GM13977 (cell line): ENCODE data around the gene INPP5F.

Source experiments
- DNase-seq: peaks from one replicate; pipeline ENCODE4 v3.0.0; 2012; ENCODE audit warnings: low spot score
- in situ Hi-C: fragments of 300-500 bp; cut with MboI; formaldehyde crosslinking; loops from one replicate; pipeline ENCODE4 v1.12.0; 2022; ENCODE audit warnings: low sequenced_read_pairs, low pct_unique_long_range_greater_than_20kb, mixed read lengths, inconsistent platforms; ENCODE audit not compliant: unreplicated experiment
- TF ChIP-seq, protein P1 (sequence below): IDR thresholded peaks from 2 replicates; pipeline ENCODE4 v1.5.1; 2012; ENCODE audit warnings: mild to moderate bottlenecking, control low read depth; ENCODE audit not compliant: insufficient read depth; ENCODE audit errors: extremely low read depth, missing control alignments

INPP5F gene

DNA sequence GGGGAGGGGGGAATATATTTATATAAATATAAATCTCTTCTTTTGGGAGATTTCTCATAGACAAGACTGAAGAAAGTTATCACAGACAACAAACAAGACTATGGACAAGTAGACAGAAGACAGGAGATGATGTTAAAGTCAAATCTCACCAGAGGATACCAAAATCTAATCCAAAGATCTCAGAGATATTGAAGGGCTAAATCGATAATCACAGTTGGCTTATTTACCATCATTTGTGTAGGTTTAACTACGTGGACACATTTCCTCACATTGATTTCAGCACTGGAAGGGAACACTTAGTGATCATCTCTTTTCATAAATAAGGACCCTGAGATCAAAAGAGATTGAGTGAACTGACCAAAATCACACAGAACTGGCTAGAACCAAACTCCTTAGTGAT is 2.7 kb upstream of the INPP5F start:
- in situ Hi-C loops, result no loop called here
- DNase-seq, result no peak
- TF ChIP-seq, protein P1, sequence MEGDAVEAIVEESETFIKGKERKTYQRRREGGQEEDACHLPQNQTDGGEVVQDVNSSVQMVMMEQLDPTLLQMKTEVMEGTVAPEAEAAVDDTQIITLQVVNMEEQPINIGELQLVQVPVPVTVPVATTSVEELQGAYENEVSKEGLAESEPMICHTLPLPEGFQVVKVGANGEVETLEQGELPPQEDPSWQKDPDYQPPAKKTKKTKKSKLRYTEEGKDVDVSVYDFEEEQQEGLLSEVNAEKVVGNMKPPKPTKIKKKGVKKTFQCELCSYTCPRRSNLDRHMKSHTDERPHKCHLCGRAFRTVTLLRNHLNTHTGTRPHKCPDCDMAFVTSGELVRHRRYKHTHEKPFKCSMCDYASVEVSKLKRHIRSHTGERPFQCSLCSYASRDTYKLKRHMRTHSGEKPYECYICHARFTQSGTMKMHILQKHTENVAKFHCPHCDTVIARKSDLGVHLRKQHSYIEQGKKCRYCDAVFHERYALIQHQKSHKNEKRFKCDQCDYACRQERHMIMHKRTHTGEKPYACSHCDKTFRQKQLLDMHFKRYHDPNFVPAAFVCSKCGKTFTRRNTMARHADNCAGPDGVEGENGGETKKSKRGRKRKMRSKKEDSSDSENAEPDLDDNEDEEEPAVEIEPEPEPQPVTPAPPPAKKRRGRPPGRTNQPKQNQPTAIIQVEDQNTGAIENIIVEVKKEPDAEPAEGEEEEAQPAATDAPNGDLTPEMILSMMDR, result no peak

DNA sequence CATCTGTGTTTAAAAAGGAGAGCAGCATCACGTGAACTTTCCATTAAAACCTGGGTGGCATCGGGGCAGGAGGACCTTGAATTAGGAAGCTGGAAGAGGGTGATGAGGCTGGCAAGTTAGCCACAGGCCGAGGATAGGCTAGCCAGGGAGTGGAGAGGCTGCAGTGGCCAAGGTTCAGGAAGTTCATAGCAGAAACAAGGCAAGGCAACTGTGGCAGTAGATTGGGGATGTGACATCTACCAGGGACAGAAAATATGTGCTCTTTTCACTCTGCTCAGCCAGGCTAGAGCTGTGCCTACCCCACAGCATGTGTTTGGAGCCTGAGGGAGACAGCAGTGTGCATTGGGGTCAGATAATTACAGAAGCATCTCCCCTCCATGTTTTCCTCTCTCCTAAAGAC is 2.2 kb upstream of the INPP5F start:
- TF ChIP-seq, protein P1, result no peak
- no peak for DNase-seq
- in situ Hi-C loops, result no loop called here

DNA sequence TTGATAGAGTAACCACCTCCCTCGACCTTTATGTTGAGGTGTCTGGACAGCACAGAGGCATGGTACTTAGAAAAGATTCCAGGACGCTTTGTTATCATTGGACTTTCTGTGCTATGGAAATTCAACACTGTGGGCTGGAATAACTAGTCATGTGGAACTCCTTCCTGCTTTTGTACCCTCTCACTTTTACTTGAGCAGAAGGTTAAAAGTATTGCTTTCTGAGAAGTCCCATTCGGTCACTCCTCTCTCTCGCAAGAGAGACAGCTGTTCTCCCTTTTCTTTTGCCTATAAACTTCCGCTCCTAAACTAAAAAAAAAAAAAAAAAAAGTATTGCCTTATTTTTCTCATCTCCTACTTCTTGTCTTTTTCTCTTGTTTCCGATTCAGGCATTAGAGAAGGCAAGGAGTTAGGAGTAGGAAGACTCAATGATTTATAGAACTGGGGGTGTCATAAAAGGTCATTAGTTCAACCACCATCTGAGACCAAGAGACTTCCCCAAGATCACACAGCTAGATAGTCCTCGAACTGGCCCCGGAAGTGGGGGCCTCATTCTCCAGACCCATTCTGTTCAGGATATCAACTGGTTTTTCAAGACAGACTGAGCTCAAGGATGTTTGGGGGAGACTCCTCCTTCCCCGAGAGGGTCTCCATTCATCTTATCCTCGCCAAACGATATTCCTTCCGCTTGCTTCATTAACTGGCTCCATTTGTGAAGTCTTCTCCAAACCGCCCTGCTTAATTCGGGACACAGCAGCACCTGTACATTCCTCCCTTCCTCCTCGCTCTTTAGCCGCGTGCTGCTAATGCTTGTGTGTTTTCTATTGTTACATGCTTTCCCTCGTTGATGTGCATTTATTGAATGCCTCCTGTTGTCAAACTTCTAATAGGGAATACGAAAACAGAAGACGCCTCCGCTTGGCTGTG is 995 bp upstream of the INPP5F start:
- peak; percentile 56 for DNase-seq
- in situ Hi-C loops, result no loop called here
- TF ChIP-seq, protein P1, result no peak

DNA sequence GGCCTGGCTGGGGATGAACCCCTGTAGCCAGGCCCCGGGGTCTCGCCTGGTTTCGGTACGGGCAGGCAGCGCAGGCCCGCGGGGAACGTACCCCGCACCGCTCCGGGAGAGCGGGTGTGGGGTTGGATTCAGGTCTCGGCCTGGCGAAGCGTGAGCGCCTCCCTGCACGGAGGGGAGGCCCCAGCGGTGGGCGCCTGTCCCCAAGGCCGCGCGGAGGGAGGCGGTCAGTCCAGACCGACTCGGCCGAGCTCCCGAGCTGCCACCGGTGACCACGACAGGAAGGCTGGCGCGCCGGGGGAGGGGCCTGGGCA is 378 bp upstream of the INPP5F start:
- in situ Hi-C loops, result no loop called here
- no peak for DNase-seq
- TF ChIP-seq, protein P1, result no peak

DNA sequence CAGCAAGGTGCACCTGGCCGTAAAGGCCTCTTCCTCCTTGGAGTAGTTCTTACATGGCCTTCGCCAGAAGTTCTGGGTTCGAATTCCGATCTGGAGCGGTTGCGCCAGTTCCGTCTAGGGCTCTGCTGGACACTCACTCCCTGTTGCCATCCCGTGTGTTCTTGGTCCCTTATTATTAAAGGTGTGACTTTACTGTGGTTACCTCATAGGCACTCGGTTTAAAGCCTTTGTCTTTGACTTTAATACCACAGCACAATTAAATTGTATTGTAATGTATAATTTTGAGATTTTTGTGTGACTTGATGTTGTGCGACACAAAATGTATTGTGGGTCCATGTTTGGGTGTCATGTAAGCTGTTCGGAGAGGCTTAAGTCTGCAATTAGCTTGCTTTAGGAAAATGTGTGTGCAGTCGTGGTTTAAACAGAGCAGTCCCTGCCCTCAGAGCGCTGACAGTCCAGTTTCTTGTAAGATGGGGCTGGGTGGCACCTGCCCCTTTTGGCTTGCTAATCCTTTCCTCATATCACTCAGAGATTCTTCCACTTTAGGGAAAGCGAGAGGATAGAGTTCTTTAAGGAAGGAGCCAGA is 919 bp downstream of the INPP5F start:
- in situ Hi-C loops, result no loop called here
- no peak for DNase-seq
- TF ChIP-seq, protein P1, result no peak

DNA sequence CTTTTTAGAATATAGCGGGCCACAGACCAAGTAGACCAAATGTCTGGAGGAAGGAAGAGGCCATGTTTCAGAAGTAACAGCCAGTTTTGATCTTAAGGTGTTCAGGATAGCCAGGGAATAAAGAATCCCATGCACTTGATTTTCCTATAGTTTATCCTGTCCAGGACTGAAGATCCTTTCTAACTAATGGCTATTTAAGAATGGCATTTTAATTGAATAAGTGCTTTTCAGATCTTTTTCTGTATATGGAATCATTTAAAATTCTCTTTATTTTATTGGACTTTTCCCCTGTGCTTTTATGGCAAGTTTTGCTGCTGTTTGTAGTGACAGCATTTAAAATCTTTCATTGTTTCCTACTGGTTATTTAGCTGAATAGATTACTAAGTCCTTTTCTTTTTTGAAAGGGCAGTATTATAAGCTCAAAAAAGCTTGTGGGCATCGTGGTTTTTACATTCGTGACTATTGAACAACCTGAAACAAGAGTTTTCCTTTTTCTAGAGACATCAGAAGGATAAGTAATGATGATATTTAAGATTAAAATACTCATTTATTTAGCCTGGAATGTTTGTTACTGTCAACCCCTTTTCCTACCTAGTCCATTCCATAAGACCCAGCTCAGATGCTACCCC is 2.4 kb downstream of the INPP5F start:
- TF ChIP-seq, protein P1, result no peak
- in situ Hi-C loops, result no loop called here
- no peak for DNase-seq
